Ovary (tissue), 9 donors: ENCODE data around the gene KIAA1328. TPM values are rescaled to one million over a fixed set of nuclear protein-coding genes. Genes with fewer than 3 reads are reported as not detected.

Source experiments
- DNase-seq, 5 donors: peaks; one replicate each; pipeline ENCODE4 v3.0.0-alpha.2; 2019 to 2020
- H3K27ac ChIP-seq, 2 donors: fragments of 200-600 bp; one replicate each; pipeline versions ENCODE4 v1.5.1 to v1.8.0; 2019 to 2022
- H3K27me3 ChIP-seq: fragments of 200-600 bp; one replicate; pipeline ENCODE4 v1.8.0; 2022
- H3K36me3 ChIP-seq: fragments of 200-600 bp; sonication (generic); one replicate; pipeline ENCODE4 v1.5.1; 2019
- H3K4me1 ChIP-seq: one replicate; pipeline ENCODE4 v1.8.1; 2013; ENCODE audit warnings: mild to moderate bottlenecking, moderate library complexity; ENCODE audit not compliant: insufficient read depth
- H3K4me3 ChIP-seq: fragments of 200-600 bp; sonication (generic); one replicate; pipeline ENCODE4 v1.5.1; 2017
- H3K9me3 ChIP-seq, 2 donors: fragments of 200-600 bp in 1 of 2; sonication (generic) in 1 of 2; one replicate each; pipeline versions ENCODE4 v1.5.1 to v1.8.1; 2013 to 2019; ENCODE audit warnings: mild to moderate bottlenecking in 1 of 2, moderate library complexity in 1 of 2
- EP300 ChIP-seq: sonication (generic); formaldehyde crosslinking; IDR thresholded peaks from one replicate; pipeline ENCODE4 v1.6.1; 2017; ENCODE audit warnings: antibody characterized with exemption
- POLR2A ChIP-seq: fragments of 450-650 bp; IDR thresholded peaks from one replicate; pipeline ENCODE4 v1.6.1; 2017; ENCODE audit warnings: antibody characterized with exemption, mild to moderate bottlenecking, moderate library complexity
- WGBS, 3 donors: extraction: QIAGEN DNeasy Blood & Tissue Kit in 1 of 3; methylation state at CpG; one replicate each; pipeline versions ENCODE4 v1.1.5 to v1.1.7; 2013 to 2017; 5-methylcytosine and 5-hydroxymethylcytosine counted together
- intact Hi-C, 4 donors: fragments of 100-400 bp; cut with DNase I; formaldehyde crosslinking; loops; one replicate each; pipeline versions ENCODE4 v1.11.0 to v1.15.1; 2022 to 2023
- polyA plus RNA-seq, 2 donors: library from polyadenylated mRNA; stranded (reverse); fragments of 200-250 nt in 1 of 2; fragments of 350-450 nt in 1 of 2; fragmentation: Illumina TruSeq in 1 of 2; extraction: RNeasy Lipid Tissue Mini Kit (QIAGEN cat#74804) in 1 of 2; gene quantifications; one replicate each; pipeline ENCODE4 v1.2.3, GENCODE V29; 2013 to 2014
- total RNA-seq, 7 donors: library from RNA; depleted of rRNA in 2 of 7; stranded (reverse); fragments of >200 nt in 2 of 7; fragmentation: NEBNext Ultra II Directional in 3 of 7; extraction: Animal tissue kit (Norgen Biotek cat#: 25700) in 3 of 7; gene quantifications; one replicate each; pipeline versions ENCODE4 v1.1.0 to v1.2.4, GENCODE V29; 2016 to 2023
- TF ChIP-seq, protein P1 (sequence below), 3 donors: fragments of 450-650 bp in 2 of 3; fragments of 200-600 bp in 1 of 3; IDR thresholded peaks; one replicate each; pipeline versions ENCODE4 v1.5.1 to v1.8.0; 2016 to 2022; ENCODE audit warnings: antibody characterized with exemption in 3 of 3, mild to moderate bottlenecking in 1 of 3
- donor health status: DM: no; HTN: no; CAD: no; lungs with moderate emphysema.
- donor health status: DM: no; HTN: no; CAD: no.
- donor health status: Bipolar disorder and iron deficiency.
- donor health status: DM: yes; HTN: yes; CAD: no.
- donor health status: DM: no; HTN: no; CAD: no.
- donor health status: DM: yes; HTN: yes; CAD: no.

The KIAA1328 gene
- total and polyA plus RNA-seq, 9 donors = 6.7 to 38.3 (median 18.7) TPM

DNA sequence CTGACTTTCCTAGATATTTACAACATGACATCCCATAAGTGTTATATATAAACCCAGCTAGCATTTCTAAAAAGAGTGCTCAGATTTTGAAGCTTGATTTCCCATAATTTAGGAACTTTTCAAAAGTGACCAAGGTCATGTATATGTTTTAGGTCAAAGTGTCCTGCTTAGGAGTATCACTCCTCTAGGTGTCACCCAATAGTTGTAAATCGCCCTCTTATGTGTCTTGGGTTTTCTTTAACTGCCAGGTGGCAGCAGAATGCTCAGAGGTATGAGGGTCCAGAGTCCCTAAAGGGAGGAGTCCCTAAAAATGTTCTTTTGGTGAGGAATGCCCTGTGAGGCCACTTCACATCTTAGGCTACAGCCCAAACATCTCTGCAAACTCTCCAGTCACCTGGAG lies 378.4 kb downstream of the KIAA1328 start:
- H3K4me1 ChIP-seq = no peaks in the 10 kb centered on the region
- no peak for DNase-seq
- no peak overlapping the region for H3K4me3 ChIP-seq
- WGBS, 3 donors = 80 to 89% (median 84%) methylated on average over 1 of the region's 1 CpG
- H3K36me3 ChIP-seq = no peaks in the 10 kb centered on the region
- TF ChIP-seq POLR2A (no peak), EP300 (no peak)
- TF ChIP-seq, protein P1, sequence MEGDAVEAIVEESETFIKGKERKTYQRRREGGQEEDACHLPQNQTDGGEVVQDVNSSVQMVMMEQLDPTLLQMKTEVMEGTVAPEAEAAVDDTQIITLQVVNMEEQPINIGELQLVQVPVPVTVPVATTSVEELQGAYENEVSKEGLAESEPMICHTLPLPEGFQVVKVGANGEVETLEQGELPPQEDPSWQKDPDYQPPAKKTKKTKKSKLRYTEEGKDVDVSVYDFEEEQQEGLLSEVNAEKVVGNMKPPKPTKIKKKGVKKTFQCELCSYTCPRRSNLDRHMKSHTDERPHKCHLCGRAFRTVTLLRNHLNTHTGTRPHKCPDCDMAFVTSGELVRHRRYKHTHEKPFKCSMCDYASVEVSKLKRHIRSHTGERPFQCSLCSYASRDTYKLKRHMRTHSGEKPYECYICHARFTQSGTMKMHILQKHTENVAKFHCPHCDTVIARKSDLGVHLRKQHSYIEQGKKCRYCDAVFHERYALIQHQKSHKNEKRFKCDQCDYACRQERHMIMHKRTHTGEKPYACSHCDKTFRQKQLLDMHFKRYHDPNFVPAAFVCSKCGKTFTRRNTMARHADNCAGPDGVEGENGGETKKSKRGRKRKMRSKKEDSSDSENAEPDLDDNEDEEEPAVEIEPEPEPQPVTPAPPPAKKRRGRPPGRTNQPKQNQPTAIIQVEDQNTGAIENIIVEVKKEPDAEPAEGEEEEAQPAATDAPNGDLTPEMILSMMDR (IDR thresholded peaks at IDR 0.05) = no peak
- H3K27ac ChIP-seq = no peak overlapping the region
- intact Hi-C loops = no loop called here
- no peaks in the 10 kb centered on the region for H3K27me3 ChIP-seq
- peaks cover 0 to 6% of the 10 kb centered on the region in 2 donors for H3K9me3 ChIP-seq

DNA sequence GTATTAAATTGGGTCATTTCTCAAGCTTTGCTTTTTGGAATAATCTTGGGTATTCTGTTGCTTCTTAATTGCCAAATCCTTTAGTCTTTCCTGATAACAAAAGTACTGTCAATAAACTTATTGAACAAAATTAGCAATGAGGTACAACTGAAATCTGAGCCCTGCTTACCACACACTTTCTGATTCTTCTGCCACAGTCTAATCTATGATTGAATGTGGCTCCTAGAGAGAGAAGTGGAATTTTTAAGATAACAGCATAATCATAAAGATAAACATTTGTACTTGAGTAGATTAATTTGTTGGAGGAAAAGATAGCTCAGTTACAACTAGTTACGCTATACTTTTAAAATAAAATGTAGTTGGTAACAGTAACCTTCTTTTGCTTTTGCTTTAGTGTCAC lies 381.9 kb downstream of the KIAA1328 start:
- no peaks in the 10 kb centered on the region for H3K27me3 ChIP-seq
- DNase-seq = no peak
- no peaks in the 10 kb centered on the region for H3K36me3 ChIP-seq
- no peak overlapping the region for H3K4me3 ChIP-seq
- no peak overlapping the region for H3K27ac ChIP-seq
- WGBS, 3 donors = 86 to 96% (median 89%) methylated on average over 1 of the region's 1 CpG
- H3K4me1 ChIP-seq = no peaks in the 10 kb centered on the region
- intact Hi-C loops = no loop called here
- TF ChIP-seq POLR2A = no peak
- TF ChIP-seq, protein P1 (IDR thresholded peaks at IDR 0.05) = no peak
- TF ChIP-seq EP300 = no peak
- H3K9me3 ChIP-seq = no peaks in the 10 kb centered on the region

DNA sequence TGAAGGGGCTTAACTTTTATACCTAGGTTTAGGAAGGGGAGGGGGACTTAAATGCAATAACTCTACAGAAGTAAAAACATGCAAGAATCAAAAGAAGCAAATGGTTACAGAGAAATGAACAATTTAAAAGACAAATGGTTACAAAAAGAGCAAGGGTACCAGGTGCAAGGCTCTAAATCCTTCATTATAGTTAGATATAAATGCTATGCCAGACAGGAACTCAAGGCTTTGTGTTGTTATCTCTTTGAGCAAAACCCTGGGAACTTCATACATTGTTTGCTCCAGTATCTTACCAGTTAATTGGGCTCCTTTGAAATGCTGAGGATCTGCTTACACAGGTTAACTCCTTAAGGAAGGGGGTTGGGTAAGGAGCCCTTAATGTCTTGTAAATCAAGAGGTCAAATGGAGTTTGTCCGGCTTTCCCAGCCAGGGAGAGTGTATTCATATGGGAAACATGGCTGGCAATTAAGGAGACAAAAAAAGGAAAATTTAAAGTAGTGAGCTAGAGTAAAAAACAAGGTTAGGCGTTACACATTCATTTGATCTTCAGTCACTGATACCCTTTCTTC lies 389.2 kb downstream of the KIAA1328 start:
- Histone ChIP-seq H3K4me1 (no peaks in the 10 kb centered on the region), H3K4me3 (no peak overlapping the region), H3K27me3 (no peaks in the 10 kb centered on the region), H3K36me3 (no peaks in the 10 kb centered on the region), H3K27ac (no peak overlapping the region), H3K9me3 (no peaks in the 10 kb centered on the region)
- TF ChIP-seq, protein P1 (IDR thresholded peaks at IDR 0.05) = no peak
- TF ChIP-seq EP300 = no peak
- no peak for TF ChIP-seq POLR2A
- no peak for DNase-seq
- intact Hi-C loops = no loop called here
- 46 to 59% (median 55%) methylated on average over 2 of the region's 2 CpGs for WGBS, 3 donors

DNA sequence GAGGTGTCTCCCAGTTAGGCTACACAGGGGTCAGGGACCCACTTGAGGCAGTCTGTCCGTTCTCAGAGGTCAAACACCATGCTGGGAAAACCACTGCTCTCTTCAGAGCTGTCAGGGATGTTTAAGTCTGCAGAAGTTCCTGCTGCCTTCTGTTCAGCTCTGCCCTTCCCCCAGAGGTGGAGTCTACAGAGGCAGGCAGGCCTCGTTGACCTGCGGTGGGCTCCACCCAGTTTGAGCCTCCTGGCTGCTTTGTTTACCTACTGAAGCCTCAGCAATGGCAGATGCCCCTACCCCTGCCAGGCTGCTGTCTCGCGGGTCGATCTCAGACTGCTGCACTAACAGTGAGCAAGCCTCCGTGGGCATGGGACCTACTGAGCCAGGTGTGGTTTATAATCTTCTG lies 390.3 kb downstream of the KIAA1328 start:
- Histone ChIP-seq H3K9me3 (no peaks in the 10 kb centered on the region), H3K4me1 (no peaks in the 10 kb centered on the region), H3K36me3 (no peaks in the 10 kb centered on the region), H3K4me3 (no peak overlapping the region), H3K27me3 (no peaks in the 10 kb centered on the region), H3K27ac (no peak overlapping the region)
- intact Hi-C loops = no loop called here
- DNase-seq = no peak
- no peak for TF ChIP-seq EP300
- no peak for TF ChIP-seq POLR2A
- TF ChIP-seq, protein P1 (IDR thresholded peaks at IDR 0.05) = no peak
- 78 to 83% (median 79%) methylated on average over 7 of the region's 7 CpGs for WGBS, 3 donors
